ENCODE data around the gene FNDC7.

DNA sequence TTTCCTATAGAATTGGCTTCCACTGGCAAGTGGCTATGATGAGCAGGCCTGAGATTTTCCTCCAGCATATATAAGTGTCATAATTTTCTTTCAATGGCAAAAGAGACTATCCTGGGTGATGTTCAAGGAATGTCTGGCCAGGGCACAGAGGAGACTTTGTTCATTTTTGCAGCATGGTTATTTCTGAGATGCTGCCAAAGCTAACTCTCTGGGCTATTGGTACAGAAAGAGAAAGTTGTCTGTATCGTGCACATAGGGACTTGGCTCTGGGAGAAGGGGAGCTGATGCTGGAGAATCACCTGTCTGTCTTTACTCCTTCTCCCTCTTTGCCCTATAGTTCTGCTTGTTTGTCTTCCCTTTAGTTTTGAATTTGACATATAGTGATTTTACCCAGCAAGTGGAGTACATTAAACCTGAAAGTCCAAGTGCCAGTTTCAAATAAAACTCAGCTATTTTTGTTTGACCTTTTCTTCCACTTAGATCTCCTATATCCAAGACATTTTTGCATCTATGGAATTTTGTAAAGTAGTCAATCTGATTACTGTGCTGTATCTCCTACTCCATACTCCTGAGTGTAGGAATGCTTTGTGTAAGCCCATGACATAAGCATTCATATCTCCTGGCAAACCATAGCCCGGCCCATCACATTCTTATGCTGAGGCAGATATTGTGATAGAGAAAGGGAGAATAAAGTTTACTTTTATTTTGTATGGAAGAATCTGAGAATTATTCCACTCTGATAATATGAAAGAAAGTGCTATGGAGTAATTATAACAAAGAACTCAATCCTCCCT lies 3.9 kb downstream of the FNDC7 start:
- TF ChIP-seq CTCF (conservative IDR thresholded peaks at IDR 0.05; ENCODE audit: low read length) (no peak), EZH2phosphoT487 (IDR thresholded peaks at IDR 0.05; ENCODE audit: borderline replicate concordance, low read depth, low read length) (no peak)
